Raji (cell line): ENCODE data around the gene PRKAG2.

Source experiments
- POLR2A ChIP-seq: IDR thresholded peaks from 2 replicates; pipeline ENCODE4 v1.6.1; 2011; ENCODE audit warnings: low read depth, low read length, control low read depth; ENCODE audit not compliant: insufficient read depth

The PRKAG2 gene

GRCh38 chr7:151680810-151681209, 196.1 kb downstream of the PRKAG2 start:
- TF ChIP-seq POLR2A: no peak

- no peak for TF ChIP-seq POLR2A
Observed at GRCh38 chr7:151679881-151680612, 196.9 kb downstream of the PRKAG2 start.

- TF ChIP-seq POLR2A: no peak
Observed at GRCh38 chr7:151679071-151679708, 197.7 kb downstream of the PRKAG2 start.

- no peak for TF ChIP-seq POLR2A
Observed at GRCh38 chr7:151678227-151678604, 198.7 kb downstream of the PRKAG2 start.

GRCh38 chr7:151677581-151678226, 199.2 kb downstream of the PRKAG2 start:
- no peak for TF ChIP-seq POLR2A

- TF ChIP-seq POLR2A: no peak
Observed at GRCh38 chr7:151676759-151677158, 200.2 kb downstream of the PRKAG2 start.

- no peak for TF ChIP-seq POLR2A
Observed at GRCh38 chr7:151675196-151675920, 201.6 kb downstream of the PRKAG2 start.

- TF ChIP-seq POLR2A: no peak
Observed at GRCh38 chr7:151674161-151674920, 202.6 kb downstream of the PRKAG2 start.

- TF ChIP-seq POLR2A: no peak
Observed at GRCh38 chr7:151673216-151673615, 203.7 kb downstream of the PRKAG2 start.

- no peak for TF ChIP-seq POLR2A
Observed at GRCh38 chr7:151672716-151673115, 204.2 kb downstream of the PRKAG2 start.

- TF ChIP-seq POLR2A: no peak
Observed at GRCh38 chr7:151671514-151671913, 205.4 kb downstream of the PRKAG2 start.

GRCh38 chr7:151669762-151670161, 207.2 kb downstream of the PRKAG2 start:
- no peak for TF ChIP-seq POLR2A

- no peak for TF ChIP-seq POLR2A
Observed at GRCh38 chr7:151666886-151667285, 210.0 kb downstream of the PRKAG2 start.

GRCh38 chr7:151665368-151665767, 211.5 kb downstream of the PRKAG2 start:
- TF ChIP-seq POLR2A: no peak

- TF ChIP-seq POLR2A: no peak
Observed at GRCh38 chr7:151664268-151664667, 212.6 kb downstream of the PRKAG2 start.
